ENCODE data around the gene LGALS8. TPM values are rescaled to one million over a fixed set of nuclear protein-coding genes. Genes with fewer than 3 reads are reported as not detected.

LGALS8 gene
- polyA plus RNA-seq, 2 of the 4 experiments (the other 2 are of a cell fraction) = 32.3 to 61.3 TPM

DNA sequence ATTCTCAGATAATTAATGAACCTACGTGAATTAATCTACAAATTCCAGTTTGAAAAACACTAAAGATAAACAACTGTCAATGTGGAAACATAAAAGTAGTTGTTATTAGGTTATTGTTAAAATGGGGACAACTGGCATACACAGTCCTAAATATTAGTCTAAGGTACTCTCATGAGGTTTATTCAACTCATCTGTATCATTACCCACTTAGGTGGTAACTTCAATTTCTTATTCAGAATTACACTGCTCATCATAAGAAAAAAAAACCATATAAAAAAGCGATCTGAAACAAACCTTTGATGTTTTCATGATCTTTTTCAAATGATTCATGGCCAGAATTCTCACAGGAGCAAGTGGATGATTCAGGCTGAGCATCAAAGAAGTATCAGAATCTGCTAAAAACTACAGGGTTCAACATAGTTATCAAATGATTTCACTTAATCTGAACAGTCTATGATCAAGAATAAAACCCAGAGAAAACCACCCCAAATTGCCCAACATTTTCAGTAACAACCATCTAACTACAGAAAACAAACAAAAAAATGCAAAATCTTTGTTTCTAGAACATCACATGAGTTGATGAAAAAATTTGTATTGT is 66.9 kb downstream of the LGALS8 start:
- Histone ChIP-seq H3K4me1 (no peaks in the 10 kb centered on the region), H3K27ac (no peak overlapping the region), H3K9me3 (no peaks in the 10 kb centered on the region), H3K4me2 (no peak overlapping the region), H3K4me3 (no peak overlapping the region)
- CTCF ChIA-PET = no interaction called here
- POLR2A ChIA-PET = no interaction called here
- FAIRE-seq (no peak), DNase-seq (ENCODE audit: low read depth in 1 of 2, low spot score in 1 of 2) (no peak), ATAC-seq (no peak)
- 91% methylated on average over 2 of the region's 2 CpGs for WGBS (ENCODE audit: missing lambda C conversion rate)
- TF ChIP-seq HDAC2 (IDR thresholded peaks at IDR 0.05) (no peak), RARB (CRISPR knock-in tag; IDR thresholded peaks at IDR 0.05) (no peak), CEBPB (IDR thresholded peaks at IDR 0.05) (no peak), GATA3 (IDR thresholded peaks at IDR 0.05; ENCODE audit: borderline replicate concordance) (no peak), JUNB (IDR thresholded peaks at IDR 0.05) (no peak), ZC3H11A (IDR thresholded peaks at IDR 0.05) (no peak), EHMT2 (IDR thresholded peaks at IDR 0.05; ENCODE audit: low read depth) (no peak), RCOR1 (IDR thresholded peaks at IDR 0.05; ENCODE audit: low read depth, low read length) (no peak), SMC3 (IDR thresholded peaks at IDR 0.05) (no peak), RNF2 (IDR thresholded peaks at IDR 0.05; ENCODE audit: borderline replicate concordance, low read depth) (no peak), CBX8 (IDR thresholded peaks at IDR 0.05) (no peak), HEYL (CRISPR knock-in tag; IDR thresholded peaks at IDR 0.05) (no peak)
- TF ChIP-seq, protein P1, sequence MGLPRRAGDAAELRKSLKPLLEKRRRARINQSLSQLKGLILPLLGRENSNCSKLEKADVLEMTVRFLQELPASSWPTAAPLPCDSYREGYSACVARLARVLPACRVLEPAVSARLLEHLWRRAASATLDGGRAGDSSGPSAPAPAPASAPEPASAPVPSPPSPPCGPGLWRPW (IDR thresholded peaks at IDR 0.05) = no peak
- TF ChIP-seq, protein P2, sequence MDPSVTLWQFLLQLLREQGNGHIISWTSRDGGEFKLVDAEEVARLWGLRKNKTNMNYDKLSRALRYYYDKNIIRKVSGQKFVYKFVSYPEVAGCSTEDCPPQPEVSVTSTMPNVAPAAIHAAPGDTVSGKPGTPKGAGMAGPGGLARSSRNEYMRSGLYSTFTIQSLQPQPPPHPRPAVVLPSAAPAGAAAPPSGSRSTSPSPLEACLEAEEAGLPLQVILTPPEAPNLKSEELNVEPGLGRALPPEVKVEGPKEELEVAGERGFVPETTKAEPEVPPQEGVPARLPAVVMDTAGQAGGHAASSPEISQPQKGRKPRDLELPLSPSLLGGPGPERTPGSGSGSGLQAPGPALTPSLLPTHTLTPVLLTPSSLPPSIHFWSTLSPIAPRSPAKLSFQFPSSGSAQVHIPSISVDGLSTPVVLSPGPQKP (IDR thresholded peaks at IDR 0.05; ENCODE audit: low read depth, low read length) = no peak
- TF ChIP-seq, protein P3, sequence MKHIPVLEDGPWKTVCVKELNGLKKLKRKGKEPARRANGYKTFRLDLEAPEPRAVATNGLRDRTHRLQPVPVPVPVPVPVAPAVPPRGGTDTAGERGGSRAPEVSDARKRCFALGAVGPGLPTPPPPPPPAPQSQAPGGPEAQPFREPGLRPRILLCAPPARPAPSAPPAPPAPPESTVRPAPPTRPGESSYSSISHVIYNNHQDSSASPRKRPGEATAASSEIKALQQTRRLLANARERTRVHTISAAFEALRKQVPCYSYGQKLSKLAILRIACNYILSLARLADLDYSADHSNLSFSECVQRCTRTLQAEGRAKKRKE (CRISPR knock-in tag; IDR thresholded peaks at IDR 0.05; ENCODE audit: low read depth) = no peak
- TF ChIP-seq, protein P4, sequence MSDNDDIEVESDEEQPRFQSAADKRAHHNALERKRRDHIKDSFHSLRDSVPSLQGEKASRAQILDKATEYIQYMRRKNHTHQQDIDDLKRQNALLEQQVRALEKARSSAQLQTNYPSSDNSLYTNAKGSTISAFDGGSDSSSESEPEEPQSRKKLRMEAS (IDR thresholded peaks at IDR 0.05) = no peak

DNA sequence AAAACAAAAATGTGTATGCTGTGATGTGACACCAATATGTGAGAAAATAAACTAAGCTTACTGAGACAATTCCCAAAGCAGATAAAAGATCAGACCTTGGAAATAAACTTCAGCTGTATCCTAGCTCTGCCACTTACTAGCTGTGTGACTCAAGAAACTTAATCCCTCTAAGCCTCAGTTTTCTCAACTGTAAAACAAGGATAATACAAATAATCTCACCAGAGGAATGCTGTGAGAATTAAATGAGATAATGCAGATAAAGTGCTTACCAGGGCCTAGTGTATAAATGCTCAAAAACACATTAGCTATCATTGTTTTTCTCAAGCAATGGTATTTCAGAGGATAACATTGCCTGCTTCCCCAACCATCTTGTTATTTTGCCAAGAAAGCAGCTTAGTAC is 78.4 kb downstream of the LGALS8 start:
- ATAC-seq (no peak), FAIRE-seq (no peak), DNase-seq (ENCODE audit: low read depth in 1 of 2, low spot score in 1 of 2) (no peak)
- peak overlapping the region; percentile 85; the same call in 1 of the 3 replicates for H3K4me2 ChIP-seq
- POLR2A ChIA-PET = no interaction called here
- H3K4me1 ChIP-seq = peaks cover 12% of the 10 kb centered on the region
- no peaks in the 10 kb centered on the region for H3K9me3 ChIP-seq
- no peak overlapping the region for H3K4me3 ChIP-seq
- TF ChIP-seq SMC3 (IDR thresholded peaks at IDR 0.05) (no peak), EHMT2 (IDR thresholded peaks at IDR 0.05; ENCODE audit: low read depth) (no peak), KDM1A (IDR thresholded peaks at IDR 0.05; ENCODE audit: low read depth) (no peak), KDM5A (IDR thresholded peaks at IDR 0.05) (no peak)
- H3K27ac ChIP-seq = no peak overlapping the region
- CTCF ChIA-PET = interaction anchor here (0.6 to 0.8 kb wide), 2 partner anchors 46 to 785 kb away, joined by 4 to 7 read pairs; no protein-coding TSS in a partner anchor

Other genes starting within 250 kb of the LGALS8 start
- gene ERO1B, start 242.0 kb upstream of the LGALS8 start, polyA plus RNA-seq (2011; rRNA removed) = 7.7 and 9.8 TPM in 2 replicates
- 2.7 to 3.2 TPM (median 3.2 TPM) in 3 replicates for gene ERO1B, start 242.0 kb upstream of the LGALS8 start, polyA plus RNA-seq (2017; fragmentation: RNase III; extraction: RNeasy Plus Mini Kit Qiagen cat#74134 plus additional on column Dnase treatment)
- gene EDARADD, start 129.7 kb upstream of the LGALS8 start, polyA plus RNA-seq (2011; rRNA removed) = 5.8 and 7.2 TPM in 2 replicates
- gene EDARADD, start 129.7 kb upstream of the LGALS8 start, polyA plus RNA-seq (2017; fragmentation: RNase III; extraction: RNeasy Plus Mini Kit Qiagen cat#74134 plus additional on column Dnase treatment) = 1.5 to 2.1 TPM (median 2.0 TPM) in 3 replicates
- gene HEATR1, start 80.5 kb downstream of the LGALS8 start, polyA plus RNA-seq (2011; rRNA removed) = 45.4 and 50.1 TPM in 2 replicates
- gene HEATR1, start 80.5 kb downstream of the LGALS8 start, polyA plus RNA-seq (2017; fragmentation: RNase III; extraction: RNeasy Plus Mini Kit Qiagen cat#74134 plus additional on column Dnase treatment) = 22.3 to 25.3 TPM (median 22.5 TPM) in 3 replicates
- gene ACTN2, start 162.5 kb downstream of the LGALS8 start, polyA plus RNA-seq (2011; rRNA removed) = not detected in 2 replicates
- gene ACTN2, start 162.5 kb downstream of the LGALS8 start, polyA plus RNA-seq (2017; fragmentation: RNase III; extraction: RNeasy Plus Mini Kit Qiagen cat#74134 plus additional on column Dnase treatment) = not detected in 3 replicates

Data from A549 (cell line).